Naive B cell (primary cell): Measurements from ENCODE around the gene PTDSS2. TPM values are rescaled to one million over a fixed set of nuclear protein-coding genes. Genes with fewer than 3 reads are reported as not detected.

Source experiments
- ATAC-seq, 2 donors: fragments of 150-1000 bp; cut with Tn5 transposase; 2 replicates each; pipeline ENCODE4 v1.10.0; 2021; ENCODE audit warnings: low read depth in 2 of 2, mild to moderate bottlenecking in 2 of 2, moderate library complexity in 2 of 2
- DNase-seq: peaks from one replicate; pipeline ENCODE4 v3.0.0; 2022
- H3K27ac Mint-ChIP-seq, 6 donors: one replicate each; pipeline ENCODE4 v1.8.0; 2020 to 2022; ENCODE audit warnings: mild to moderate bottlenecking in 6 of 6, mixed read lengths in 6 of 6, moderate library complexity in 5 of 6, inconsistent platforms in 2 of 6
- H3K27me3 Mint-ChIP-seq, 3 donors: one replicate each; pipeline ENCODE4 v1.8.0; 2021 to 2022; ENCODE audit warnings: mixed read lengths in 3 of 3, mild to moderate bottlenecking in 1 of 3
- H3K36me3 Mint-ChIP-seq, 2 donors: one replicate each; pipeline ENCODE4 v1.8.0; 2020 to 2022; ENCODE audit warnings: mixed read lengths in 2 of 2, inconsistent platforms in 1 of 2, mild to moderate bottlenecking in 1 of 2
- H3K4me1 Mint-ChIP-seq, 3 donors: one replicate each; pipeline ENCODE4 v1.8.0; 2020 to 2022; ENCODE audit warnings: mixed read lengths in 3 of 3, inconsistent platforms in 1 of 3, mild to moderate bottlenecking in 1 of 3, moderate library complexity in 1 of 3
- H3K4me3 Mint-ChIP-seq, 8 donors: one replicate each; pipeline ENCODE4 v1.8.0; 2020 to 2022; ENCODE audit warnings: mild to moderate bottlenecking in 8 of 8, mixed read lengths in 8 of 8, moderate library complexity in 8 of 8, inconsistent platforms in 2 of 8
- H3K9me3 Mint-ChIP-seq, 7 donors: one replicate each; pipeline ENCODE4 v1.8.0; 2020 to 2022; ENCODE audit warnings: mixed read lengths in 7 of 7, mild to moderate bottlenecking in 5 of 7, inconsistent platforms in 2 of 7, moderate library complexity in 1 of 7
- polyA plus RNA-seq, 6 donors: library from polyadenylated mRNA; unstranded; fragments of 300-500 nt; fragmentation: Illumina TruSeq; gene quantifications; one replicate each; pipeline ENCODE4 v1.2.3, GENCODE V29; 2021; ENCODE audit warnings: low read depth in 6 of 6

Gene PTDSS2
- polyA plus RNA-seq, 6 donors from 2014 or later = 5.5 to 12.3 (median 10.3) TPM

DNA sequence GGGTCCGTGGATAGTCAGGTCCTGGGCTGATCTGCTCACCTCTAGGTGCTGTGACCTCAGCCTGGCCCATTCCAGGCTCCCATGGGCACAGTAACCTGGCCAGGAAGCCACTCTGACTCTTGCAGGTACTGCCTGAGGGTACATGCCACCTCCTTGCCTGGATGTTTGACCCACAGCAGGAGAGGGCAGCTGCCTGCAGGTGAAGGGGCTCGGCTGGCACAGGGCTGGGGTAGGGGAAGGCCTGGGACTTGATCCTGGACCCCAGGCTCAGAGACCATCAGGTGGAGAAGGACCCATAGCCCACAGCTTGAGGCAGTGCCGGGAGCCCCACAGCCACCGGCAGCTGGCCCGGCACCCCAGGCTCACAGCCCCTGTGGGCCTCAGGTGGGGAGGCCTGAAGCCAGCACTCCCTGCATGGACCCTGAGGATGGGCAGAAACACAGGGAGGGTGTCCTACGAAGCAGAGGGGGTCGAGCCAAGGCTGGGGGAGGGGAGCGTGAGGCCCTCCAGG lies 89.9 kb downstream of the PTDSS2 start:
- Mint-ChIP-seq H3K4me3 (no peak overlapping the region), H3K36me3 (no peaks in the 10 kb centered on the region), H3K9me3 (no peaks in the 10 kb centered on the region), H3K4me1 (peaks cover 21 to 25% (median 22%) of the 10 kb centered on the region in 3 donors), H3K27me3 (no peaks in the 10 kb centered on the region), H3K27ac (peak overlapping the region in 2 of 6 donors; percentile 53 to 67)
- ATAC-seq = no peak
- no peak for DNase-seq

Other genes with a start within 250 kb of the PTDSS2 start
- 10 to 100 TPM; 23.4 to 72.3 (median 44.7) TPM for gene BET1L, start 242.9 kb upstream of the PTDSS2 start, polyA plus RNA-seq
- gene RIC8A, start 242.6 kb upstream of the PTDSS2 start, polyA plus RNA-seq = 10 to 100 TPM; 66.8 to 83.6 (median 72.6) TPM
- gene SIRT3, start 213.9 kb upstream of the PTDSS2 start, polyA plus RNA-seq = 10 to 100 TPM in 3 of 6 donors, 1 to 10 TPM in 3; 1.4 to 14.2 (median 8.8) TPM
- 100 to 1,000 TPM; 193 to 258 (median 215) TPM for gene PSMD13, start 213.3 kb upstream of the PTDSS2 start, polyA plus RNA-seq
- 1 to 10 TPM; 1.4 to 3.3 (median 2.2) TPM for gene NLRP6, start 171.9 kb upstream of the PTDSS2 start, polyA plus RNA-seq
- 1 to 10 TPM; 3.4 to 8.3 (median 4.3) TPM for gene PGGHG, start 161.2 kb upstream of the PTDSS2 start, polyA plus RNA-seq
- not detected for gene IFITM5, start 150.8 kb upstream of the PTDSS2 start, polyA plus RNA-seq
- gene IFITM2, start 142.5 kb upstream of the PTDSS2 start, polyA plus RNA-seq = 1,000 to 10,000 TPM in 4 of 6 donors, 100 to 1,000 TPM in 2; 915 to 1,467 (median 1,288) TPM
- gene IFITM1, start 136.2 kb upstream of the PTDSS2 start, polyA plus RNA-seq = 100 to 1,000 TPM; 152 to 299 (median 164) TPM
- 100 to 1,000 TPM in 1 of 6 donors, 10 to 100 TPM in 3, 1 to 10 TPM in 1, under 1 TPM in 1; 0.71 to 178 (median 64.1) TPM for gene IFITM3, start 129.4 kb upstream of the PTDSS2 start, polyA plus RNA-seq
- gene B4GALNT4, start 80.8 kb upstream of the PTDSS2 start, polyA plus RNA-seq = not detected
- under 1 TPM in 2 of 6 donors, not detected in 4; 0.09 to 0.13 TPM for gene PKP3, start 56.1 kb upstream of the PTDSS2 start, polyA plus RNA-seq
- 10 to 100 TPM; 30.4 to 72.0 (median 53.5) TPM for gene SIGIRR, start 35.3 kb upstream of the PTDSS2 start, polyA plus RNA-seq
- gene ANO9, start 8.3 kb upstream of the PTDSS2 start, polyA plus RNA-seq = 1 to 10 TPM in 5 of 6 donors, not detected in 1; 1.9 to 4.5 (median 3.4) TPM
- gene RNH1, start 57.0 kb downstream of the PTDSS2 start, polyA plus RNA-seq = 100 to 1,000 TPM in 4 of 6 donors, 10 to 100 TPM in 2; 73.2 to 132 (median 114) TPM
- 10 to 100 TPM; 11.2 to 25.1 (median 13.8) TPM for gene HRAS, start 85.3 kb downstream of the PTDSS2 start, polyA plus RNA-seq
- gene LRRC56, start 87.2 kb downstream of the PTDSS2 start, polyA plus RNA-seq = 1 to 10 TPM in 2 of 6 donors, under 1 TPM in 3, not detected in 1; 0.66 to 1.6 (median 0.92) TPM
- gene LMNTD2, start 110.5 kb downstream of the PTDSS2 start, polyA plus RNA-seq = 1 to 10 TPM; 2.1 to 4.8 (median 2.9) TPM
- gene RASSF7, start 110.7 kb downstream of the PTDSS2 start, polyA plus RNA-seq = 10 to 100 TPM; 17.3 to 31.5 (median 23.5) TPM
- gene PHRF1, start 126.2 kb downstream of the PTDSS2 start, polyA plus RNA-seq = 10 to 100 TPM in 1 of 6 donors, 1 to 10 TPM in 5; 2.3 to 16.4 (median 5.2) TPM
- 10 to 100 TPM; 28.5 to 89.8 (median 50.2) TPM for gene IRF7, start 165.7 kb downstream of the PTDSS2 start, polyA plus RNA-seq
- not detected for gene CDHR5, start 174.7 kb downstream of the PTDSS2 start, polyA plus RNA-seq
- gene SCT, start 176.9 kb downstream of the PTDSS2 start, polyA plus RNA-seq = not detected
- not detected for gene DRD4, start 187.0 kb downstream of the PTDSS2 start, polyA plus RNA-seq
- gene DEAF1, start 244.9 kb downstream of the PTDSS2 start, polyA plus RNA-seq = 10 to 100 TPM; 16.7 to 39.8 (median 24.7) TPM
- 10 to 100 TPM; 31.5 to 41.0 (median 36.6) TPM for gene TMEM80, start 245.5 kb downstream of the PTDSS2 start, polyA plus RNA-seq